HL-60/S4 (cell line): Measurements from ENCODE around the gene ADORA2B.
"Not testable (repeated sequence)": the region's sequence is repeated elsewhere in the genome, so short reads cannot be mapped to it uniquely, and the experiment has no call there.

ENCODE experiments used
- in situ Hi-C: fragments of 300-500 bp; cut with MboI; formaldehyde crosslinking; loops from 2 replicates; pipeline ENCODE4 v1.14.3; 2022; ENCODE audit warnings: low sequenced_read_pairs

The ADORA2B gene

DNA sequence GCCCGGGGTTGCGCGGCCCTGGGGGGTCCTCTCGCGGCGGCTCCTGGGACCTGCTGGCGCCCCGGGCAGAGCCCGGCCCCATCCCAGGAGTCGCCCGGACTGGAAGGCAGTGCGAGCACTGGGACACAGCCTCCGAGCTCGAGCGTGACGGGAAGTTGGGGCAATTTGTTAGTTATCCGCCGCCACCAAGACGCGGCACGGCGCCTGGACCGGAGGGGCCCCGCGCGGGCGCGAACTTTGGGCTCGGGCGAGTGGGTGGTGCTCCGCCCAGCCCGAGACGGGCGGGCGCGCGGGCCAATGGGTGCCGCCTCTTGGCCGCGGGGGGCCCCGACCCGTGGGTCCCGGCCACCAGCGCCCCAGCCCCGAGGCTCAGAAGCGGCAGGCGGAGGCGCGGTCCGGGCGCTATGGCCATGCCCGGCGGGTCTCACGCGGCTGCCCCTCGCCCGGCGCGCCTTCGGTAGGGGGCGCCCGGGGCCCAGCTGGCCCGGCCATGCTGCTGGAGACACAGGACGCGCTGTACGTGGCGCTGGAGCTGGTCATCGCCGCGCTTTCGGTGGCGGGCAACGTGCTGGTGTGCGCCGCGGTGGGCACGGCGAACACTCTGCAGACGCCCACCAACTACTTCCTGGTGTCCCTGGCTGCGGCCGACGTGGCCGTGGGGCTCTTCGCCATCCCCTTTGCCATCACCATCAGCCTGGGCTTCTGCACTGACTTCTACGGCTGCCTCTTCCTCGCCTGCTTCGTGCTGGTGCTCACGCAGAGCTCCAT is at the start of gene ADORA2B:
Gene ADORA2B (plus strand): TSS at position 372 of the 768 bp plus-strand sequence. CDS start 119 bp downstream, at position 491.
- in situ Hi-C loops, result no loop called here

GRCh38 chr17:15896277-15896676 is 48.7 kb upstream of the ADORA2B start:
- in situ Hi-C loops, result no loop called here

DNA sequence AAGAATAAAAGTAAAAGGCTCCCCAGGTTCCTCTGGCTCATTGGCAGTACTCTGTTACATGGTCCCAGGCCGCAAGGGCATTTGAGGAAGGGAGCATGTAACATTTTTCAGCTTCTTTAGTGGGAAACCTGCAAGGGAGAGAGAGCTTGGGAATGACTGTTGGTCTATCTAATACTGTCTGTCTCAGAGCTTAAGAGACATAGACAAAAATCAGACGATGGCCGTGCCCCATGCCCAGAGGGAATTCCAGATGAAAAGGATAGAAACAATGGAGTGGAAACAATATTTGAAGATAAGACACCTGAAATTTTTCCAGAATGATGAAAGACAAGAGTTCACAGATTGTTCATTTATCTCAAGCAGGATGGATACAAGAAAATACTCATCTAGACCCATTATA is 48.1 kb upstream of the ADORA2B start:
- in situ Hi-C loops, result no loop called here

- in situ Hi-C loops, result not testable (repeated sequence)
Observed at GRCh38 chr17:15899596-15899995, 45.3 kb upstream of the ADORA2B start.

GRCh38 chr17:15900871-15901270 is 44.1 kb upstream of the ADORA2B start:
- in situ Hi-C loops, result no loop called here

GRCh38 chr17:15905236-15905635 is 39.7 kb upstream of the ADORA2B start:
- in situ Hi-C loops, result not testable (repeated sequence)

GRCh38 chr17:15907290-15907689 is 37.6 kb upstream of the ADORA2B start:
- in situ Hi-C loops, result no loop called here

DNA sequence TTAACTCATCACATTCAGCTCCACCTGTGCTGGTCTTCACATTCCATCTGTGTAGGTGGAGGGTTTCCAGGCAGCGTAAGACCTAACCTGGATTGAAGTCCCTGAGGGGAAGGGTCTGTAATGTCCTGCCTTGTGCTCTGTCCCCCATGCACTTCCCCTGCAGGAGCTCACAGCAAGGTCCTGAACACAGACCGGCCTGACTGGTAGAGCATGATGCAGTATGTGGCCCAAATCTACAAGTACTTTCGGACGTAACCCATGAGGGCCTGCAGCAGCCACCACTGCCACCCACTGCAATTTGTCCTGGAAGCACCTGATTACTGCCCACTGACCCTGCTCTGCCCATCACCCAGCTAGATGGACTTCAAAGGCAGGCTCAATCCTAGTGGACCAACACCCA is 36.6 kb upstream of the ADORA2B start:
- in situ Hi-C loops, result no loop called here

DNA sequence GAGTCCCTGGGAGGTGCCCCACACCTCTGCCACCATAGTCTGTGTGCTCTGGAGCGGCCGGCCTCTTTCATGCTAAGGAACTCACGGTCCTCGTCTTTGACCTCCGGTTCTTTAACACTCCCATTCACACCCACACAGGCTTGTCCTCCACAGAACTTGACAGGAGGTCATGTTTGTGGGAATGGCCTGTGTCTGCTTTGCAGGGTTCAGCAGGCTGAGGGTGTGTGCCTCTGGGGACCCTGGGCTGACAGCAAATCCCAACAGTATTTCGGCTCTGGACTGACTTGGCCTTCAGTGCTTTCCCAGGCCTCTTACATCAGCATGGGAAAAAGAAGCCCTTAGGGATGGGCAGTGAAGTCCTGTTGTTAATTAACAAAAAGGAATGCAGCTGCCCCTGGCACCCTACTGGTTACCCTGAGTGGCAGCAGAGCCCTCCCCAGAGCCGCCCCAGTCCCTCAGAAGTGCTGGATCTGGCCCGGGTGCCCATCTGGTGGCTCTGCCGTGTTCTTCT is 35.4 kb upstream of the ADORA2B start:
- in situ Hi-C loops, result no loop called here

DNA sequence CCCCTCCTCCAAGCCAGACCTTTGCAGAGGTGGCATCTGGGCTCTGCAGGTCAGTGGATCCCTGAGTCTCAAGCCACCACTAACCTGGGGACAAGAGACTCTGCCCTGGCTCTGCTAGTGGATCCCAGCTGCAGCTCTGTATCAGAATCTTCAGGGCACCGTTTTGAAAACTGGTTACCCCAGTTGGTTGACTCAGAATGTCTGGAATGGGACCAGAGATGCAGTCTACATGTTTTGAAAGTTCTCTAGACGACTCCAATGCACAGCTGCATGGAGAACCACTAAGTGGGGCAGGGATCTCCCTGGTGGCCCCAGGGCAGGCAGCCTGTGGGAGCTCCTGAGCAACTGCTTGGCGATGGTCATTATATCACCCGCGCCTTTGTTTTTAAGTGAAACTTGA is 34.1 kb upstream of the ADORA2B start:
- in situ Hi-C loops, result no loop called here

- in situ Hi-C loops, result not testable (repeated sequence)
Observed at GRCh38 chr17:15911701-15912100, 33.2 kb upstream of the ADORA2B start.

GRCh38 chr17:15912416-15912955 is 32.4 kb upstream of the ADORA2B start:
- in situ Hi-C loops, result no loop called here

DNA sequence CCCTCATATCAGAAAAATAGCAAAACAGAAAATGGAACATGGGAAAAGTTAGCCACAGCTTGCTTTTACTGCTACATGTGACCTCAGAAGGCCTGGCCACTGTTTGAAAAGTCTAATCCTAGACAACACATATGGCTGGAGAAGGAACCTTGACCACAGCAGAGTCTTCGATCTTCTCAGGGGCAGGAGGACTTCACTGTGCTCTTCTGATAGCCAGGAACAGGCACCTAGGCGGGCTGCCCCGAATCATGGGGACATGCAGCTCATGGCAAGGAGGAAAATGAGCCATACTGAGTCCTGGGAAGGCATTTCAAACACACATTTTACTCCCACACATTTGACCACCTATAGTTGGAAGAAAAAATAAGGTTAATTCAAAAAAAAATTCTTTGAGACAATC is 31.1 kb upstream of the ADORA2B start:
- in situ Hi-C loops, result no loop called here

- in situ Hi-C loops, result no loop called here
Observed at GRCh38 chr17:15914400-15915170, 30.3 kb upstream of the ADORA2B start.

GRCh38 chr17:15915961-15916360 is 29.0 kb upstream of the ADORA2B start:
- in situ Hi-C loops, result no loop called here

GRCh38 chr17:15917021-15917437 is 27.9 kb upstream of the ADORA2B start:
- in situ Hi-C loops, result no loop called here

DNA sequence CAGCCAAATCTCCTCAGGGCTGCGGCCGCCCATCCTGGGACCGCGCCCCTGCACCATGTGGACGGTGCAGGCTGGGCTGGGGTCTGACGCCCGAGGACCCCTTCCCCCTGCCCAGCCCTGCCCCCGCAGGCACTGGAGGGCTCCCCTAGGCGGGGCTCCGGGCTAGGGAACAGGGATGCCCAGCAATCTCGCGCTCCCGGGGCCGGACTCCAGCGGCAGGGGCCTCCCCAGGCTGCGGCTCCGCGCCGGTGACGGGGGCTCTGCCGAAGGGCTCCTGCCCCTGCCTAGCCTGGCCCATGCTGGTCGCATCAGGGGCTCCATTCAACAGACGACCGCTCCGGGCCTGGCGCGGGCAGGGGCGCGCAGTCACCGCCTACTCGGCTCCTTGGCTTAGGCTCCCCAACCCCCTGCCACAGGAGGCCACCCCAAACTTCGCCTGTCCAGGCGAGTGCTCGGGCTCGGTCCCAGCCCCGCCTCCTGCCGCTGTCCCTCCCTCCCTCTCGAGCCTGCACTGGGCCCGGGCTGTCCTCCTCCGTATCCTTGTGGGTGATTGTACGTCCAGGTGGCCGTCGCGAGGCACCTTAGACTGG is 27.4 kb upstream of the ADORA2B start:
- in situ Hi-C loops, result no loop called here

DNA sequence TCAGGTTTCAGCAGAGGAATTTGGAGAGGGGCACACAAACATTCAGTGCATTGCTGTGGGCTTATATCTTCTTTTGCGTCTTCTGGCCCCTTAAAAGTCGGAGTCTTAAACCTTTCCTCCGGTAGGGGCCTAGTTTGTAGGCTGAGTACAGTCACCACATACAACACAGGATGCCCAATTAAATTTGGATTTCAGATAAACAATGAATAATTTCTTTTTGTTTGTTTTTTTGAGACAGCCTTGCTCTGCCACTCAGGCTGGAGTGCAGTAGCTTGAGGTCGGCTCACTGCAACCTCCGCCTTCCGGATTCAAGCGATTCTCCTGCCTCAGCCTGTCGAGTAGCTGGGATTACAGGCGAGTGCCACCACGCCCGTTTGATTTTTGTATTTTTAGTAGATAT is 26.7 kb upstream of the ADORA2B start:
- in situ Hi-C loops, result no loop called here

DNA sequence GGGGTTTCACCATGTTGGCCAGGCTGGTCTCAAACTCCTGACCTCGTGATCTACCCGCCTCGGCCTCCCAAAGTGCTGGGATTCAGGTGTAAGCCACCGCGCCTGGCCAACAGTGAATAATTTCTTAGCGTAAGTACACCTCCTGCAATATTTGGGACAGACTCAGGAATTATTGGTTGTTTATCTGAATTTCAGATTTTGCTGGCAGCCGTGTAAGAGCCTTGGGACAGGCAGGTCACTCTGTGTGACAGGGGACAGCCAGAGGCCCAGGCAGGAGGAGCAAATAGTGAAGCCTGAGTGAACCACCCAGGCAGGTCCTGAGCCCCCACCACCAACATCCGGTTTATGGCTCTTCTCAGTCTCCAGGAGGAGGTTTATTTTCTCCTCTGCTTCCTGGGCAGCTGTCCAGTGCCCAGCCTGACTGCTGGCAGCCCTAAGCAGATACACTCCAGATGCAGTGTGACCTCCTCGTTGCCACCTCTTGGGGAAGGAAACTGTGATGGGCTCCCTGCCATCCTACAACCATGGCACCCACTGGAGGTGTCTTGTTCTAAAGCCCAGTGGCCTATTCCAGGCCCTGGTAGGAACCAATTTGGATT is 26.2 kb upstream of the ADORA2B start:
- in situ Hi-C loops, result no loop called here

- in situ Hi-C loops, result no loop called here
Observed at GRCh38 chr17:15919466-15919865, 25.5 kb upstream of the ADORA2B start.

DNA sequence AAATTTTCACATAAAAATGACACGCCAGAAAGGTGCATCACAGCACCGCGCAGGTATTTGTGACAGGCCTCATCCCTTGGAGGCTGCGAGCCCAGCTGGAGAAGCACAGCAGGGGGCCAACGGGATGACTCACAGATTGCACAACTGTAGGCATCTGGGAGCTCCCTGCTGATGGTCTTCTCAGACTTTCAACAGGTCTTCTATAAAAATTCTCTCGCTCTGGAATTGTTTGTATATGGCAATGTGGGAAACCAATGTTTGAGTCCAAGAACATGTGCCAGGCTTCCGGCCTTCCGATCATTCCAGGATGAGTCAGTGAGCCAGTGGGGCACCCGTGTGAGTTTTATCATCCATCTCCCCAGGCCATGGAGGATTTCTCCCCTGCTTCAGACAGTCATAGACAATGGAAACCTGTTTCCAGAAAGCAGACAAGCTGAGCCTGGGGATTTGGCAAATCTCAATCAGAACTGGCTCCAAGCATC is 24.1 kb upstream of the ADORA2B start:
- in situ Hi-C loops, result no loop called here
